Subcutaneous adipose tissue (tissue), 4 donors: Measurements from ENCODE around the gene CLASP1. TPM values are rescaled to one million over a fixed set of nuclear protein-coding genes. Genes with fewer than 3 reads are reported as not detected.

ENCODE experiments used
- total RNA-seq, 4 donors: library from RNA; depleted of rRNA; stranded (reverse); fragments of >200 nt; gene quantifications; one replicate each; pipeline ENCODE4 v1.1.0, GENCODE V29; 2016
- TF ChIP-seq, protein P1 (sequence below): fragments of 450-650 bp; IDR thresholded peaks from one replicate; pipeline ENCODE4 v1.5.1; 2016; ENCODE audit warnings: low read depth, mild to moderate bottlenecking, control low read depth, antibody characterized with exemption, moderate library complexity

Gene CLASP1
- total RNA-seq, 4 donors from 2014 or later, result 94.0 to 166 (median 112) TPM

- TF ChIP-seq, protein P1, sequence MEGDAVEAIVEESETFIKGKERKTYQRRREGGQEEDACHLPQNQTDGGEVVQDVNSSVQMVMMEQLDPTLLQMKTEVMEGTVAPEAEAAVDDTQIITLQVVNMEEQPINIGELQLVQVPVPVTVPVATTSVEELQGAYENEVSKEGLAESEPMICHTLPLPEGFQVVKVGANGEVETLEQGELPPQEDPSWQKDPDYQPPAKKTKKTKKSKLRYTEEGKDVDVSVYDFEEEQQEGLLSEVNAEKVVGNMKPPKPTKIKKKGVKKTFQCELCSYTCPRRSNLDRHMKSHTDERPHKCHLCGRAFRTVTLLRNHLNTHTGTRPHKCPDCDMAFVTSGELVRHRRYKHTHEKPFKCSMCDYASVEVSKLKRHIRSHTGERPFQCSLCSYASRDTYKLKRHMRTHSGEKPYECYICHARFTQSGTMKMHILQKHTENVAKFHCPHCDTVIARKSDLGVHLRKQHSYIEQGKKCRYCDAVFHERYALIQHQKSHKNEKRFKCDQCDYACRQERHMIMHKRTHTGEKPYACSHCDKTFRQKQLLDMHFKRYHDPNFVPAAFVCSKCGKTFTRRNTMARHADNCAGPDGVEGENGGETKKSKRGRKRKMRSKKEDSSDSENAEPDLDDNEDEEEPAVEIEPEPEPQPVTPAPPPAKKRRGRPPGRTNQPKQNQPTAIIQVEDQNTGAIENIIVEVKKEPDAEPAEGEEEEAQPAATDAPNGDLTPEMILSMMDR, result no peak
Observed at GRCh38 chr2:121579309-121579708, 70.0 kb downstream of the CLASP1 start.

GRCh38 chr2:121577381-121577780 lies 71.9 kb downstream of the CLASP1 start:
- TF ChIP-seq, protein P1, result no peak

GRCh38 chr2:121576263-121576662 lies 73.0 kb downstream of the CLASP1 start:
- TF ChIP-seq, protein P1, result no peak

DNA sequence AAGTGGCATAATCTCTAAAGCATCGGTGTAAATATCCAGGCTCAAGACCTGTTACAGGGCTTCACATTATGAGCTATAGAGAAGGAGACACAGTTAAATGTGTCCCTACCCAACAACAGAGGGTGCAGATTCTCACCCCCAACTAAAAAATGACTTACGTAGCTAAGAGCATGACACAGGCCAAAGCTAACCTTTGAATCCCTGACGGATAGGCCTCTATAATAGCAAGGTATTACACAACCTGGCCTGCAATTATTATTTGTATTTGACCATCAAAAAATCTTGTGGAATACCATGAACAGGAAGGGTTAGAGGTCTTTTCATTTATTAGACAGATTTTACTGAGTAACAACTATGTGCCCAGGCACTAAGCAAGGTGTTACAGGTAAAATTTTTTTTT lies 73.5 kb downstream of the CLASP1 start:
- TF ChIP-seq, protein P1, result no peak

DNA sequence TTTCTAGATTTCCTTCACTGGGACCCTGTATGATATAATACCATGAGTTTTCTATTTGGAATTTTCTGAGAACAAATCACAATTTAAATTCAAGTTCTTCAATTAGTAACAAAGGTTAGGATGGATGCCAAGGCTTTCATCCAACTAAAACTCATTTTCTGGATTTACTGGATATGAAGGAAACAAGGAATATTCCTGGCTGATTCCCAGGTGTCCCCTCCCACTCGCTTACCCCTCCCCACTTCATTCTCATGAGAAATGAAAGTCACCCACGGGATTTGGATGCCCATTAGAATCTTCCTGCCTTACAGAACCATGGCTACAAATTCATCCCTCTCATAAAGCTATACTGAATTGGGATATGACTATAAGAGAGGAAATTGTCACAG lies 78.6 kb downstream of the CLASP1 start:
- TF ChIP-seq, protein P1, result no peak

DNA sequence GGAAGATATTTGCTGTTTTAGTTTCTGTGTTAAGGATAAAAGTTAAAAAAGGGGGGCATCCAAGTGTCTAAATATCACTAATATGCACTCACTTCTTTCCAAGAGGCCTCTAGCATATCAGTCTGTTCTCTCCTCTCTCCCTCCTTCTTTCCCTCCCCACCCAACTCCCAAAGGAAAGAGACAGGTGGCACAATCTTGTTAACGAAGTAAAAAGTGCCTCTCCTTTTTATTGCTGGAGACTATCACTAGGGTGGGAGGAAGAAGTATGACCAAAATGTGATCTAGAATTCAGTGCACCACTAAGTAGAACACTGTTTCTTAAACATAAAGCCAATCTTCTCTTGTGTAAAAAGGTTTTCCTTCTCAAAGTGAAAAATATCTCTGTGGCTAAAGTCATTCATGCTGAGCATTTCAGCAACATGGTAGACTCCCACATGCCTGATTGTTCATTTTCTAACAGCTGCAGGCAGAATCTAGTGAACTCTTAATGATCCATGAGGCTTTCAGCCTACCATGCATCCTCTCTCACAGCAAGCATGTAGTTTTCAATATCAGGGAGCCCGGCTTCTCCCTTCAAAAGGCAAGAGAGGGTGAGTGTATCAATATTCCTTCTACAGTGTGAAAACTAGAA lies 79.1 kb downstream of the CLASP1 start:
- TF ChIP-seq, protein P1, result no peak

GRCh38 chr2:121567957-121568409 lies 81.3 kb downstream of the CLASP1 start:
- TF ChIP-seq, protein P1, result no peak
